Stimulated activated CD4-positive, alpha-beta T cell treated with anti-CD3 and anti-CD28 coated beads, TNF-alpha, amount 100 ng/mL, for 1 hour (primary cell): ENCODE results near the gene SRSF2.
"Not testable (repeated sequence)": the region's sequence is repeated elsewhere in the genome, so short reads cannot be mapped to it uniquely, and the experiment has no call there.

Source experiments
- DNase-seq, 3 donors: peaks; one replicate each; pipeline ENCODE4 v3.0.0-alpha.2; 2020; ENCODE audit warnings: low read depth in 3 of 3, low spot score in 1 of 3

Gene SRSF2

GRCh38 chr17:76702076-76702475 is 35.1 kb downstream of the SRSF2 start:
- DNase-seq: no peak

DNA sequence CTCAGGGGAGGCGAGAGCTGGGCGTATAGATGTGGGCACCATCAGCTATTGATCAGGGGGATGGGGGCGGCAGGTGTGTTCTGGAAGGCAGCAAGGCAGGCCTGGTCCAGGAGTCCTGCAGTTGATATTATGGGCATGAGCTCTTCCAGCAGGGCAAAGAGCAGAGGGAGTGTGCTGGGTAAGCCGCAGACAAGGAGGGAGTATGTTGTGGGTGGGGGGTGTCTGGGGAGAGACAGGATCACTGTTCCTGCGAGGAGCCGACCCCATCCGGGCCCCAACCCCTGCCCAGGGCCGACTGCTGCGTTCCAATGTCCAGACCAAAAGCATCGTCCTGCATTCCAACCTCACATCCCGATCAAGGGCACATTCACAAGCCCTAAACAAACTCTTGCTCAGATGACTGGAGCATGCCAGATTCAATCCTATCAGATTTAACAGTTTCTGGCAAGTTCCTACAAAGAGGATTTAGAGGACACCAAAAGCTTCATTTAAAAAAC is 35.6 kb downstream of the SRSF2 start:
- no peak for DNase-seq

DNA sequence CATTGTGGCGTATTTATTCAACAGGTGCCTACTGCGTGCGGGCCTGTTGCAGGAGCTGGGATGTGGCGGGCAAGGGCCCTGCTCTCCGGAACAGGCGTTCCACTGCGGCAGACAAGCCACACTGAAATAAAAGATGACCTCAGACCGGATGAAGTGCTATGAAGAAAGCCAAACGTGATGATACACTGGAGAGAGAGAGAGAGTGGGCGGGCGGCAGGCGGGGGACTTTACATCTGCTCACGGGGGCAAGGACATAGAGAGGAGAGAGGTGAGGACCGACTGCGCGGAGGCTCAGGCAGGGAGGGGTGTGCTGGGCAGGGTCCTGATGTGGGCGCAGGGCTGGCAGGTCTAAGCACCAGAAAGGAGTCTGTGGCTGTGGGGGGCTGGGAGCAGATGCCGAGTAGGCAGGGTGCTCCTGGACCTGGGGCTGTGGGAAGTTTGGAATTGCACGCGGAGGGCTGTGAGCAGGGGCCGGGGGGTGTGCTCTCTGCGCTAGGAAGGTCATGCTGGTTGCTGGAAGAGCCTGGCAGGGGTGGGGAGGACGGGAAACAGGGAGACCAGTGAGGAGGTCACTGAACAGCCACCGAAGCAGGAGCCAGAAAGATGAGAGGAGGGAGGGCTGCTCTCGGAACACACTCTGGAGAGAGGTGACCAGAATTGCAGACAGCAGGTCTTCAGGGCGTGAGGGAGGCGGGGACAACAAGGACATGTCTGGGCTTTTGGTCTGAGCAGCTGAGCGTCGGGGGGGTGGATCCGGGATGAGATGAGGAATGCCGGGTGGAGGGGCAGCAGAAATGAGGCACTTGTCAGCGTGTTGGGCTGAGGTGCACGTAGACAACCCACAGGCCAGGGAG is 36.3 kb downstream of the SRSF2 start:
- DNase-seq: no peak

DNA sequence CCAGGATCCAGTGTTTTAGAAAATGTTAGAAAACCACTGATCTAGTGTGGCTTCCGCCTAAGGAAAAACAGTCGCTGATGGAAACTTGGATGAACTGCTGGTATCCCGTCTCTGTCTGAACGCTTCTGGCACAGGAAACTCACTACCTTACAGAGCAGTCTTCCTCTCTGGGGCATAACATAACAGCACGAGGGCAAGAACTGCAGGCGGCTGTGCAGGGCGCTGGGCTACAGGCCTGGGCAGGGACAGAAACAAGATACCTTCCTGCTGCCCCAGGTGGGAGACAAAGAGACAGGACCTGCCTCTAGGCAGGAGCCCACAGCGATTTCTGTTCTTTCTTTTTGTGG is 36.9 kb downstream of the SRSF2 start:
- no peak for DNase-seq

DNA sequence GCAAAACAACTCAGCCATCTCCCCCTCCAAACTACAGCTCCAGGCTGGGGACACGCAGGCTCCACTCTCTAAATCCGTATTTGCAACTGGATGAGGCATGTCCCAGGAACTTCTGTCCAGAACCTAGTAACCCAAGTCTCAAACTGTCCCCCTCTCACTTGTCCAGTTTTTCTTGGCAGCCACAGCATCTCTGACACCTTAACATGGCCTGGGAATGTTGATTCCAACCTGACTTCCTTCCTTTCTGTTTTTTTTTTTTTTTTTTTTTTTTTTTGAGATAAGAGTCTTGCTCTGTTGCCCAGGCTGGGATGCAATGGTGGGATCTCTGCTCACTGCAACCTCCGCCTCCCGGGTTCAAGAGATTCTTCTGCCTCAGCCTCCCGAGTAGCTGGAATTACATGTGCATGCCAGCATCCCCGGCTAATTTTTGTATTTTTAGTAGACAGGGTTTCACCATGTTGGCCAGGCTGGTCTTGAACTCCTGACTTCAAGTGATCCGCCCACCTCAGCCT is 38.6 kb downstream of the SRSF2 start:
- not testable (repeated sequence) for DNase-seq

GRCh38 chr17:76697702-76698465 is 39.2 kb downstream of the SRSF2 start:
- no peak for DNase-seq

GRCh38 chr17:76696763-76697701 is 40.1 kb downstream of the SRSF2 start:
- DNase-seq: no peak

DNA sequence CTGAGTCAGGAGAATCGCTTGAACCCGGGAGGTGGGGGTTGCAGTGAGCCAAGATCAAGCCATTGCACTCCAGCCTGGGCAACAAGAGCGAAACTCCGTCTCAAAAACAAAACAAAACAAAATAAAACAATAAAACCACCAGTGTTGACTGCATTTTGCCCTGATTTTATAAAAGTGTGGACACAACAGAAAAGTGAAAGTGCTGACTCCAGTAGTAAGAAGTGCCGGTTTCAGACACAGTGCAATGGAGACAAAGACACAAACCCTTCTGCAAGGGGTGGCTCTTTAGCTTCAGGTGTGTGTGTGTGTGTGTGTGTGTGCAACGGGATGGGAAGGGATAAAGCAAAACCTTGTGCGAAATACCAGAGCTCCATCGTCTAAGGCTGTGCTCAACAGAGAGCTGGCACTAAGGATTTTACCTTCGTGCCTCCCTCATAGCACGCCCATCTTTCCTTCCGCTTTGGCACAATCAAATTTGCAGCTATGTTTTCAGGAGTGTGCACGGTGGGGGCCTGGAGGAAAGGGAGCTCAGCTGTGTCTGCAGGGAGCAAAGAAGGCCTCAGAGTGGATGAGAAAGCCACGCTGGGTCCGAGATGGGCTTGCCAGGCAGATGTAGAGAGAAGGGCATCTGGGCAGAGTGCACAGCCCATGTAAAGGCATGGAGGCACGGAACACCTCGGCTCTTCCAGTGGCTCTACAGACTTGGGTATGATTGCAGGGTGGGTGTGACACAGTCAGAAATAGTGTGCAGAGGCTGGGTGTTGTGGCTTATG is 41.9 kb downstream of the SRSF2 start:
- DNase-seq: no peak

DNA sequence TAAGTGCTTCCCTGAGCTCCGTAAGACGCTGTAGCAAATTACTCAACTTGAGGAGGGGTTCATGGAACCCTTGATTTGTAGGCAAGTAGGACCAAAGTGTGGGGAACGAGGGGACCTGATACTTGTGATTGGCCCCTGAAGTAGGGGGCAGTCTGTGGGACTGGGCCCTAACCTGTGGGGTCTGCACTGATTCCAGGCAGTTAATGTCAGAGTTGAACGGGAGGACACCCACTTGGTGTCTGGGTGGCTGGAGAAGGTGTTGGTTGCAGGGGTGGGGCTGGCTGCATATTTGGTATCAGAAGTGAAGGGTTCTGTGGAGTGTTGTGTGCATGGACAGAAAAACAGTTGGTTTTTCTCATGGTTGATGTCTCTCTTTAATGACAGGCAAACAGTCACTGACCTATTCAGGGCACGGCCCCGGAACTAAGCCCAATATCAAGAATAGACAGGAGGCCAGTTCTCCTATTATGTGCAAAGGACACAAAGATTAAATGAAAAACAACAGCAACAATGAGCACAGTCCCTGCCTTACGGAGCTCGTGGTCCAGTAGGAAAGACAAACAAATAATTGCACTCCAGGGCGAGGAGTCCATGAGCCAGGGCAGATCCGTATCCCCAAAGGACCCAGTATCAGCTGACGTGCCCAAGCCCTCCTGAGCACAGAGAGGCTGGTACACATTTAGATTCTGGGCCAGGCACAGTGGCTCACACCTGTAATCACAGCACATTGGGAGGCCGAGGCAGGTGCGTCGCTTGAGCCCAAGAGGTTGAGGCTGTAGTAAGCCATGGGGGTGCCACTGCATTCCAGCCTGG is 45.5 kb downstream of the SRSF2 start:
- DNase-seq: no peak

DNA sequence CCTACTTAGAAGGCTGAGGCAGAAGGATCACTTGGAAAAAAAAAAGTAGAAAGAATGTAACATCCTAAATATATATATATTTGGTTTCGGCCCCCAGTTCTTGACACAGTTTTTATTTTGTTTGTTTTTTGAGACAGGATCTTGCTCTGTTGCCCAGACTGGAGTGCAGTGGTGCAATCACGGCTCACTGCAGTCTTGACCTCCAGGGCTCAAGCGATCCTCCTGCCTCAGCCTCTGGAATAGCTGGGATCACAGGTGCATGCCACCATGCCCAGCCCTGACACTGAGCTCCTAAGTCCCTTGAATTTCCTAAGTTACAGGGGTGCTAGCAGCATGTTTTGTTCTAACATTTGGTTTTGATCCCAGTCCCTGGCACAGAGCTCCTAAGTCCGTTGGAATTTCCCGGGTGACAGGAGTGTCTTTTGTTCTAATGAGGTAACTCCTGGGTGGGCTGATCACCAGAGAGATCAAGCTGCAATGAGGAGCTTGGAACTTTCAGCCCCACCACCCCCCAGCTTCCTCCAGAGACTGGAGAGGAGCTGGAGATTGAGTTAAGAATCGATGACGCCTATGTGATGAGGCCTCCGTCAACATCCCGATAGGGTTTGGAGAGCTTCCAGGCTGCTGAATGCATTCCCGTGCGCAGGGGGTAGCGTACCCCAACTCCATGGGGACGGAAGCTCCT is 46.4 kb downstream of the SRSF2 start:
- DNase-seq: no peak

DNA sequence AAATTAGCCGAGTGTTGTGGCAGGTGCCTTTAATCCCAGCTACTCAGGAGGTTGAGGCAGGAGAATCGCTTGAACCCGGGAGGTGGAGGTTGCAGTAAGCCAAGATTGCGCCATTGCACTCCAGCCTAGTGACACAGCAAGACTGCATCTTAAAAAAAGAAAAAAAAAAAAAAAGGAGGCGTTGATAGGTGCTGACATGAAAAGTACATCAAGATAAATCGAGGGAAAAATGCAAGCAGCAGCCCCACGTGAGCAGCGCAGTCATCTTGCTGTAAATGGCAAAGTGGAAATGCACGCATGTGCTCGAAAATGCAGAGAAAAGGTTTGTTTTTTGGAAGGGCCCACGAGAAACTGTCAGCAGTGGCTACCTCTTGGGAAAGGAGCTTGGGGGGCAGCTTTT is 47.3 kb downstream of the SRSF2 start:
- no peak for DNase-seq

GRCh38 chr17:76688165-76688622 is 48.9 kb downstream of the SRSF2 start:
- DNase-seq: no peak

- no peak for DNase-seq
Observed at GRCh38 chr17:76687298-76688164, 49.6 kb downstream of the SRSF2 start.

- DNase-seq: no peak
Observed at GRCh38 chr17:76686538-76687297, 50.4 kb downstream of the SRSF2 start.

- no peak for DNase-seq
Observed at GRCh38 chr17:76685846-76686245, 51.3 kb downstream of the SRSF2 start.

- no peak for DNase-seq
Observed at GRCh38 chr17:76685366-76685765, 51.8 kb downstream of the SRSF2 start.

DNA sequence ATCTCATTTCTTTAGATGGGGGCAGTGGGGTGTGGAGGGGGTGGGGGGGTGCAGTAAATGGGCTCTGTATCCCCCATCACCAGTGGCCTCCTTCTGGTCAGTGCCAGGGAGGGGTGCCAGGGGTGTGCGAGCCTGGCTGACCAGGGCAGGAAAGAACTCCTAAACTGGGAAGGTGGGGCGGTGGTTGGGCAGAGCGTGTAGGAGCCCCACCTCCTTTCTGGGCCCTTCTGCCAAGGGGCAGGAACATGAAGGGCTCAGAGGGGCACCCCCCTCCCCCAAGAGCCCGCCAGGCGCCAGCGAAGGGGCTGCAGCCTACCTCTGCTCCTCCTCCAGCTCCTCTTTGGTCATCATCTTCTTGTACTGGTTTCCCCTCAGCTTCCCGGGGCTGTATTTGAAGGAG is 52.4 kb downstream of the SRSF2 start:
- DNase-seq: no peak
